NCI-H2107 treated with DMSO at 0.1 percent for 48 hours (cell line): ENCODE measurements around the gene UBL4A.

Source experiments
- DNase-seq: peaks from one replicate; lab custom pipeline; 2025; ENCODE audit not compliant: unreplicated experiment; lab: John Stamatoyannopoulos, UW

The UBL4A gene

GRCh38 chrX:154464806-154465365 is 21.5 kb downstream of the UBL4A start:
- DNase-seq, result no peak

- DNase-seq, result no peak
Observed at GRCh38 chrX:154463611-154464220, 22.7 kb downstream of the UBL4A start.

- no peak for DNase-seq
Observed at GRCh38 chrX:154462396-154462795, 24.0 kb downstream of the UBL4A start.

GRCh38 chrX:154460326-154460725 is 26.1 kb downstream of the UBL4A start:
- no peak for DNase-seq

GRCh38 chrX:154459832-154460231 is 26.6 kb downstream of the UBL4A start:
- no peak for DNase-seq

GRCh38 chrX:154458954-154459778 is 27.2 kb downstream of the UBL4A start:
- no peak for DNase-seq

GRCh38 chrX:154458116-154458953 is 28.1 kb downstream of the UBL4A start, which contains the start of gene PLXNA3:
PLXNA3 (plus strand) TSS chrX:154458281; CDS start chrX:154460184, 1,903 bp downstream.
- DNase-seq, result no peak

GRCh38 chrX:154457491-154458115 is 28.8 kb downstream of the UBL4A start:
- DNase-seq, result no peak

- DNase-seq, result no peak
Observed at GRCh38 chrX:154452823-154453222, 33.6 kb downstream of the UBL4A start.

- DNase-seq, result no peak
Observed at GRCh38 chrX:154450312-154450711, 36.1 kb downstream of the UBL4A start.

GRCh38 chrX:154449618-154450017 is 36.8 kb downstream of the UBL4A start:
- no peak for DNase-seq

GRCh38 chrX:154448484-154448883 is 37.9 kb downstream of the UBL4A start:
- DNase-seq, result no peak

- DNase-seq, result no peak
Observed at GRCh38 chrX:154446430-154446829, 40.0 kb downstream of the UBL4A start.

- no peak for DNase-seq
Observed at GRCh38 chrX:154445776-154446175, 40.6 kb downstream of the UBL4A start.

- DNase-seq, result no peak
Observed at GRCh38 chrX:154444755-154445246, 41.6 kb downstream of the UBL4A start.

GRCh38 chrX:154443992-154444754 is 42.2 kb downstream of the UBL4A start, which contains the start of gene FAM50A:
FAM50A (plus strand) TSS chrX:154444141; CDS start chrX:154444236, 95 bp downstream.
- DNase-seq, result peak; percentile 26

- no peak for DNase-seq
Observed at GRCh38 chrX:154443479-154443910, 42.9 kb downstream of the UBL4A start.

GRCh38 chrX:154441984-154442707 is 44.3 kb downstream of the UBL4A start:
- no peak for DNase-seq

GRCh38 chrX:154441564-154441963 is 44.9 kb downstream of the UBL4A start:
- no peak for DNase-seq
